ENCODE results near the gene FLAD1.

- TF ChIP-seq CTCF (IDR thresholded peaks at IDR 0.05): no peak
- peak in 1 of 2 donors; percentile 49 for TF ChIP-seq POLR2A (IDR thresholded peaks at IDR 0.05)
These were observed 7.6 kb upstream of the FLAD1 start for GRCh38 chr1:154975409-154976059.
